OCI-LY1 (cell line): ENCODE data around the gene COL26A1.

Experiments
- CTCF ChIP-seq: fragments of 200-600 bp; sonication (generic), shearing (Covaris generic); IDR thresholded peaks from 2 replicates; pipeline ENCODE4 v1.5.1; 2017; ENCODE audit warnings: mild to moderate bottlenecking, antibody characterized with exemption, low read length, moderate library complexity, mixed read lengths
- EZH2 ChIP-seq: fragments of 200-600 bp; sonication (generic), shearing (Covaris generic); IDR thresholded peaks from 2 replicates; pipeline ENCODE4 v1.8.0; 2017; ENCODE audit warnings: borderline replicate concordance, mixed run types, mild to moderate bottlenecking, antibody characterized with exemption, low read length, moderate library complexity, mixed read lengths

GRCh38 chr7:101382937-101383336 lies 20.3 kb downstream of the COL26A1 start:
- no peak for TF ChIP-seq CTCF
- TF ChIP-seq EZH2, result no peak
